Loucy (cell line): ENCODE results near the gene CACNA1B.

Source experiments
- EZH2phosphoT487 ChIP-seq: fragments of 200-600 bp; IDR thresholded peaks from 2 replicates; pipeline ENCODE4 v1.6.1; 2018; ENCODE audit warnings: antibody characterized with exemption, mild to moderate bottlenecking, moderate library complexity, borderline replicate concordance
- TF ChIP-seq, protein P1 (sequence below): fragments of 200-600 bp; sonication (generic); conservative IDR thresholded peaks from 2 replicates; pipeline ENCODE4 v1.5.1; 2014; ENCODE audit warnings: mild to moderate bottlenecking, antibody characterized with exemption, low read length

DNA sequence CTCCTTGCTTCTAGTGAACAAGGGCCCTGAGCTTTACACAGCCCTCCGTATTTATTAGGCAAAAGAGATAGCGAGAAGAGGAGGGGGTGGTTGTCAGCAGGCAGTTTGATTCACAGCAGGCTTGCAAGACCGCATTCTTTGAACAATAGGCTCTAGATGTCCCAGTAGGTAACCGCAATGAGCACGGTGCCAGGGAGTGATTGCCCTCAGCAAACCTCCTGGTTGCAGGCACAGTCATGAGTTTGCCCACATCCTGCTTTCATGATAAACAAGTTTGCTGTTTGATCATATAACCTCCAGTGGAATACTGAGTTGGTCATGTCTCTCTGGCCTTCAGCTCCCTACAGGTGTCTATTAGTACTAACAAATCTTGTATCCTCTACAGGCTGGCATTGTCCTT lies 66.1 kb downstream of the CACNA1B start:
- TF ChIP-seq, protein P1, sequence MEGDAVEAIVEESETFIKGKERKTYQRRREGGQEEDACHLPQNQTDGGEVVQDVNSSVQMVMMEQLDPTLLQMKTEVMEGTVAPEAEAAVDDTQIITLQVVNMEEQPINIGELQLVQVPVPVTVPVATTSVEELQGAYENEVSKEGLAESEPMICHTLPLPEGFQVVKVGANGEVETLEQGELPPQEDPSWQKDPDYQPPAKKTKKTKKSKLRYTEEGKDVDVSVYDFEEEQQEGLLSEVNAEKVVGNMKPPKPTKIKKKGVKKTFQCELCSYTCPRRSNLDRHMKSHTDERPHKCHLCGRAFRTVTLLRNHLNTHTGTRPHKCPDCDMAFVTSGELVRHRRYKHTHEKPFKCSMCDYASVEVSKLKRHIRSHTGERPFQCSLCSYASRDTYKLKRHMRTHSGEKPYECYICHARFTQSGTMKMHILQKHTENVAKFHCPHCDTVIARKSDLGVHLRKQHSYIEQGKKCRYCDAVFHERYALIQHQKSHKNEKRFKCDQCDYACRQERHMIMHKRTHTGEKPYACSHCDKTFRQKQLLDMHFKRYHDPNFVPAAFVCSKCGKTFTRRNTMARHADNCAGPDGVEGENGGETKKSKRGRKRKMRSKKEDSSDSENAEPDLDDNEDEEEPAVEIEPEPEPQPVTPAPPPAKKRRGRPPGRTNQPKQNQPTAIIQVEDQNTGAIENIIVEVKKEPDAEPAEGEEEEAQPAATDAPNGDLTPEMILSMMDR, result no peak
- no peak for TF ChIP-seq EZH2phosphoT487
